ENCODE measurements around the gene HNRNPC. TPM values are rescaled to one million over a fixed set of nuclear protein-coding genes. Genes with fewer than 3 reads are reported as not detected.

Gene HNRNPC
- total and polyA plus RNA-seq, 9 of the 15 experiments (the other 6 are each of a cell fraction or from before 2014, with no cell fraction given): 679 to 1,557 (median 1,191) TPM

DNA sequence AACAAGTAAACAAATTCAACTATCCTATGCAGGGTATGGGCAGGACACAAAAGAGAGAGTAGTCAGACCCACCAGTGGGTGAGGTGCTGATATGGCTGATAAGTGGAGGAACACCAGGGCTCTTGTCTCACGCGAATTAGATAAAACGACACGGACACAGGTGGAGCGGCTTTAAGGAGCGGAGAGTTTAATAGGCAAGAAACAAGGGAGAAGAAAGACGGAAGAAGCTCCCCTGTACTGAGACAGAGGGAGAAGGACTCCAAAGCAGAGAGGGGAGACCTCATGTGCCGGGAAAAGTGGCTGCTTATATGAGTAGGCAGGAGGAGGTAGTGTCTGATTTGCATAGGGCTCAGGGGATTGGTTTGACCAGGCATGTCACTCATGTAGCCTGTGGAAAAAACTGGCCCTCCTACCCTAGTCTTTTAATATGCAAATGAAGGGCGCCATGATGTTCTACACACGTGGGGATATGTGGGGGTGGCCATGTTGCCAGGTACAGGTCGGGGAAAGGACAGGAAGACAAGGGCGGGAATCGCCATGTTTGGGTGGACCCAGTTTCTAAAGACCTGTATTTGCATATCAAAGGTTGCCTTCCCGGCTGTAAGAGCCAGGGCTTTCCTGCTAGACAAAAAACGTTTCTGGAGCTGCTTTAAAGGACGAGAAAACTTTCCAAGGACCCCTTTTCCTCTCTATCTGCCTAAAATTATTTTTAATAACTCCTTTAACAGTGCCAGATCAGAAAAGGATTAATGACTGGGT, 39.4 kb upstream of the HNRNPC start (continued):
- TF ChIP-seq, protein P1, sequence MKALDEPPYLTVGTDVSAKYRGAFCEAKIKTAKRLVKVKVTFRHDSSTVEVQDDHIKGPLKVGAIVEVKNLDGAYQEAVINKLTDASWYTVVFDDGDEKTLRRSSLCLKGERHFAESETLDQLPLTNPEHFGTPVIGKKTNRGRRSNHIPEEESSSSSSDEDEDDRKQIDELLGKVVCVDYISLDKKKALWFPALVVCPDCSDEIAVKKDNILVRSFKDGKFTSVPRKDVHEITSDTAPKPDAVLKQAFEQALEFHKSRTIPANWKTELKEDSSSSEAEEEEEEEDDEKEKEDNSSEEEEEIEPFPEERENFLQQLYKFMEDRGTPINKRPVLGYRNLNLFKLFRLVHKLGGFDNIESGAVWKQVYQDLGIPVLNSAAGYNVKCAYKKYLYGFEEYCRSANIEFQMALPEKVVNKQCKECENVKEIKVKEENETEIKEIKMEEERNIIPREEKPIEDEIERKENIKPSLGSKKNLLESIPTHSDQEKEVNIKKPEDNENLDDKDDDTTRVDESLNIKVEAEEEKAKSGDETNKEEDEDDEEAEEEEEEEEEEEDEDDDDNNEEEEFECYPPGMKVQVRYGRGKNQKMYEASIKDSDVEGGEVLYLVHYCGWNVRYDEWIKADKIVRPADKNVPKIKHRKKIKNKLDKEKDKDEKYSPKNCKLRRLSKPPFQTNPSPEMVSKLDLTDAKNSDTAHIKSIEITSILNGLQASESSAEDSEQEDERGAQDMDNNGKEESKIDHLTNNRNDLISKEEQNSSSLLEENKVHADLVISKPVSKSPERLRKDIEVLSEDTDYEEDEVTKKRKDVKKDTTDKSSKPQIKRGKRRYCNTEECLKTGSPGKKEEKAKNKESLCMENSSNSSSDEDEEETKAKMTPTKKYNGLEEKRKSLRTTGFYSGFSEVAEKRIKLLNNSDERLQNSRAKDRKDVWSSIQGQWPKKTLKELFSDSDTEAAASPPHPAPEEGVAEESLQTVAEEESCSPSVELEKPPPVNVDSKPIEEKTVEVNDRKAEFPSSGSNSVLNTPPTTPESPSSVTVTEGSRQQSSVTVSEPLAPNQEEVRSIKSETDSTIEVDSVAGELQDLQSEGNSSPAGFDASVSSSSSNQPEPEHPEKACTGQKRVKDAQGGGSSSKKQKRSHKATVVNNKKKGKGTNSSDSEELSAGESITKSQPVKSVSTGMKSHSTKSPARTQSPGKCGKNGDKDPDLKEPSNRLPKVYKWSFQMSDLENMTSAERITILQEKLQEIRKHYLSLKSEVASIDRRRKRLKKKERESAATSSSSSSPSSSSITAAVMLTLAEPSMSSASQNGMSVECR (CRISPR knock-in tag; IDR thresholded peaks at IDR 0.05): peak; percentile 58; the same call in 1 of the 2 replicates
- TF ChIP-seq ZFPM2 (CRISPR knock-in tag; IDR thresholded peaks at IDR 0.05) (no peak), ZNF121 (CRISPR knock-in tag; conservative IDR thresholded peaks at IDR 0.05) (no peak), PHTF2 (CRISPR knock-in tag; IDR thresholded peaks at IDR 0.05) (no peak), HNRNPH1 (optimal IDR thresholded peaks at IDR 0.05; ENCODE audit: low read depth, low read length) (no peak), ZNF436 (CRISPR knock-in tag; IDR thresholded peaks at IDR 0.05) (no peak), CBFA2T3 (IDR thresholded peaks at IDR 0.05) (0 out of 2 replicates have a peak, but pooled peaks have one; percentile 8), POLR3G (IDR thresholded peaks at IDR 0.05; ENCODE audit: extremely low read depth, insufficient read length, insufficient replicate concordance) (no peak), FOXM1 (IDR thresholded peaks at IDR 0.05; ENCODE audit: low read depth) (no peak), FOXM1 (CRISPR knock-in tag; IDR thresholded peaks at IDR 0.05; ENCODE audit: low read depth) (no peak), CCAR2 (IDR thresholded peaks at IDR 0.05; ENCODE audit: low read depth, low read length) (no peak), FOXJ2 (tag; IDR thresholded peaks at IDR 0.05) (no peak)
- TF ChIP-seq, protein P2, sequence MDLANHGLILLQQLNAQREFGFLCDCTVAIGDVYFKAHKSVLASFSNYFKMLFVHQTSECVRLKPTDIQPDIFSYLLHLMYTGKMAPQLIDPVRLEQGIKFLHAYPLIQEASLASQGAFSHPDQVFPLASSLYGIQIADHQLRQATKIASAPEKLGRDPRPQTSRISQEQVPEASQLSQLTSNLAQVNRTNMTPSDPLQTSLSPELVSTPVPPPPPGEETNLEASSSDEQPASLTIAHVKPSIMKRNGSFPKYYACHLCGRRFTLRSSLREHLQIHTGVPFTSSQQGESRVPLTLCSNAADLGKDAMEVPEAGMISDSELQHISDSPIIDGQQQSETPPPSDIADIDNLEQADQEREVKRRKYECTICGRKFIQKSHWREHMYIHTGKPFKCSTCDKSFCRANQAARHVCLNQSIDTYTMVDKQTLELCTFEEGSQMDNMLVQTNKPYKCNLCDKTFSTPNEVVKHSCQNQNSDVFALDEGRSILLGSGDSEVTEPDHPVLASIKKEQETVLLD (IDR thresholded peaks at IDR 0.05): peak; percentile 74
- TF ChIP-seq, protein P3, sequence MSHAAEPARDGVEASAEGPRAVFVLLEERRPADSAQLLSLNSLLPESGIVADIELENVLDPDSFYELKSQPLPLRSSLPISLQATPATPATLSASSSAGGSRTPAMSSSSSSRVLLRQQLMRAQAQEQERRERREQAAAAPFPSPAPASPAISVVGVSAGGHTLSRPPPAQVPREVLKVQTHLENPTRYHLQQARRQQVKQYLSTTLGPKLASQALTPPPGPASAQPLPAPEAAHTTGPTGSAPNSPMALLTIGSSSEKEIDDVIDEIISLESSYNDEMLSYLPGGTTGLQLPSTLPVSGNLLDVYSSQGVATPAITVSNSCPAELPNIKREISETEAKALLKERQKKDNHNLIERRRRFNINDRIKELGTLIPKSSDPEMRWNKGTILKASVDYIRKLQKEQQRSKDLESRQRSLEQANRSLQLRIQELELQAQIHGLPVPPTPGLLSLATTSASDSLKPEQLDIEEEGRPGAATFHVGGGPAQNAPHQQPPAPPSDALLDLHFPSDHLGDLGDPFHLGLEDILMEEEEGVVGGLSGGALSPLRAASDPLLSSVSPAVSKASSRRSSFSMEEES (CRISPR knock-in tag; IDR thresholded peaks at IDR 0.05): no peak
- TF ChIP-seq, protein P4, sequence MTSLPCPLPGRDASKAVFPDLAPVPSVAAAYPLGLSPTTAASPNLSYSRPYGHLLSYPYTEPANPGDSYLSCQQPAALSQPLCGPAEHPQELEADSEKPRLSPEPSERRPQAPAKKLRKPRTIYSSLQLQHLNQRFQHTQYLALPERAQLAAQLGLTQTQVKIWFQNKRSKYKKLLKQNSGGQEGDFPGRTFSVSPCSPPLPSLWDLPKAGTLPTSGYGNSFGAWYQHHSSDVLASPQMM (CRISPR knock-in tag; IDR thresholded peaks at IDR 0.05): no peak
